HG02623 (cell line): ENCODE data around the gene HNRNPH3.

Source experiments
- ATAC-seq: cut with Tn5 transposase; IDR thresholded peaks from one replicate; pipeline ENCODE4 v1.9.1; 2021; ENCODE audit warnings: moderate library complexity; ENCODE audit not compliant: unreplicated experiment

The HNRNPH3 gene

GRCh38 chr10:68371604-68372003, 39.7 kb downstream of the HNRNPH3 start:
- ATAC-seq: no peak

GRCh38 chr10:68385740-68386139, 53.9 kb downstream of the HNRNPH3 start:
- no peak for ATAC-seq
